GM19452 (cell line): ENCODE data around the gene SERINC5.
A peak's percentile ranks its signal among the peaks of the same experiment; 100 is the strongest.
"Not testable (repeated sequence)": the region's sequence is repeated elsewhere in the genome, so short reads cannot be mapped to it uniquely, and the experiment has no call there.

ENCODE experiments used
- ATAC-seq: cut with Tn5 transposase; IDR thresholded peaks from one replicate; pipeline ENCODE4 v1.9.1; 2021; ENCODE audit not compliant: unreplicated experiment

SERINC5 gene

GRCh38 chr5:80255811-80256712 is at the start of gene SERINC5:
Gene SERINC5, minus strand, starts transcription at chr5:80256048. Its CDS starts 126 bp downstream, at chr5:80255922.
- ATAC-seq, result peak; percentile 83

GRCh38 chr5:80302636-80303035 is 46.8 kb upstream of the SERINC5 start:
- ATAC-seq, result no peak

- not testable (repeated sequence) for ATAC-seq
These were observed 45.5 kb upstream of the SERINC5 start for GRCh38 chr5:80301342-80301741.

GRCh38 chr5:80300796-80301195 is 44.9 kb upstream of the SERINC5 start:
- not testable (repeated sequence) for ATAC-seq

GRCh38 chr5:80300125-80300524 is 44.3 kb upstream of the SERINC5 start:
- no peak for ATAC-seq

GRCh38 chr5:80299601-80300000 is 43.8 kb upstream of the SERINC5 start:
- no peak for ATAC-seq

- ATAC-seq, result no peak
These were observed 40.3 kb upstream of the SERINC5 start for GRCh38 chr5:80296121-80296520.

- no peak for ATAC-seq
These were observed 35.9 kb upstream of the SERINC5 start for GRCh38 chr5:80291761-80292160.

- no peak for ATAC-seq
These were observed 33.5 kb upstream of the SERINC5 start for GRCh38 chr5:80289320-80289719.

- ATAC-seq, result no peak
These were observed 32.3 kb upstream of the SERINC5 start for GRCh38 chr5:80288177-80288576.

GRCh38 chr5:80284720-80285119 is 28.9 kb upstream of the SERINC5 start:
- ATAC-seq, result no peak

- no peak for ATAC-seq
These were observed 27.5 kb upstream of the SERINC5 start for GRCh38 chr5:80283360-80283759.

GRCh38 chr5:80282054-80282453 is 26.2 kb upstream of the SERINC5 start:
- no peak for ATAC-seq

- no peak for ATAC-seq
These were observed 21.3 kb upstream of the SERINC5 start for GRCh38 chr5:80277191-80277590.

GRCh38 chr5:80276186-80276585 is 20.3 kb upstream of the SERINC5 start:
- no peak for ATAC-seq

- no peak for ATAC-seq
These were observed 19.5 kb upstream of the SERINC5 start for GRCh38 chr5:80275347-80275746.

GRCh38 chr5:80270543-80270942 is 14.7 kb upstream of the SERINC5 start:
- ATAC-seq, result not testable (repeated sequence)

GRCh38 chr5:80269991-80270438 is 14.2 kb upstream of the SERINC5 start:
- ATAC-seq, result no peak

GRCh38 chr5:80268916-80269315 is 13.1 kb upstream of the SERINC5 start:
- no peak for ATAC-seq

- ATAC-seq, result no peak
These were observed 10.7 kb upstream of the SERINC5 start for GRCh38 chr5:80266566-80266965.

- no peak for ATAC-seq
These were observed 4.6 kb upstream of the SERINC5 start for GRCh38 chr5:80260461-80260860.

GRCh38 chr5:80259511-80260203 is 3.8 kb upstream of the SERINC5 start:
- no peak for ATAC-seq
